NCI-H526 treated with DMSO at 0.1 percent for 48 hours (cell line): ENCODE results near the gene TFEB.

Experiments used
- DNase-seq: peaks from one replicate; lab custom pipeline; 2025; lab: John Stamatoyannopoulos, UW

The TFEB gene

GRCh38 chr6:41674231-41675000 lies 61.0 kb downstream of the TFEB start:
- no peak for DNase-seq

- DNase-seq, result no peak
Observed at GRCh38 chr6:41673704-41674000, 61.8 kb downstream of the TFEB start.

GRCh38 chr6:41672816-41673703 lies 62.3 kb downstream of the TFEB start:
- no peak for DNase-seq

- no peak for DNase-seq
Observed at GRCh38 chr6:41672016-41672415, 63.4 kb downstream of the TFEB start.

GRCh38 chr6:41671376-41671775 lies 64.0 kb downstream of the TFEB start:
- DNase-seq, result no peak

- no peak for DNase-seq
Observed at GRCh38 chr6:41670703-41671360, 64.6 kb downstream of the TFEB start.

GRCh38 chr6:41668968-41669367 lies 66.4 kb downstream of the TFEB start:
- no peak for DNase-seq

DNA sequence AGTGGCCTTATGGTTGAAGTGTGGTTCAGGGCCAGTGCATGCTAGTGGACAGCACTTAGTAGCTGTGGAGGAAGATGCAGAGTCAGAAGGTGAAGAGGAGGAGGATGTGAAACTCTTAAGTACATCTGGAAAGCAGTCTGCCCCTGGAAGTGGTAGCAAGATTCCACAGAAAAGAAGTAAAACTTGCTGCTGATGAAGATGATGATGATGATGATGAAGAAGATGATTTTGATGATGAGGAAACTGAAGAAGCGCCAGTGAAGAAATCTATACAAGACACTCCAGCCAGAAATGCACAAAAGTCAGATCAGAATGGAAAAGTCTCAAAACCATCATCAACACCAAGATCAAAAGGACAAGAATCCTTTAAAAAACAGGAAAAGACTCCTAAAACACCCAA lies 68.2 kb downstream of the TFEB start:
- no peak for DNase-seq

GRCh38 chr6:41664271-41664670 lies 71.1 kb downstream of the TFEB start:
- DNase-seq, result no peak

- DNase-seq, result no peak
Observed at GRCh38 chr6:41663568-41663967, 71.8 kb downstream of the TFEB start.

GRCh38 chr6:41659935-41660334 lies 75.5 kb downstream of the TFEB start:
- DNase-seq, result no peak

DNA sequence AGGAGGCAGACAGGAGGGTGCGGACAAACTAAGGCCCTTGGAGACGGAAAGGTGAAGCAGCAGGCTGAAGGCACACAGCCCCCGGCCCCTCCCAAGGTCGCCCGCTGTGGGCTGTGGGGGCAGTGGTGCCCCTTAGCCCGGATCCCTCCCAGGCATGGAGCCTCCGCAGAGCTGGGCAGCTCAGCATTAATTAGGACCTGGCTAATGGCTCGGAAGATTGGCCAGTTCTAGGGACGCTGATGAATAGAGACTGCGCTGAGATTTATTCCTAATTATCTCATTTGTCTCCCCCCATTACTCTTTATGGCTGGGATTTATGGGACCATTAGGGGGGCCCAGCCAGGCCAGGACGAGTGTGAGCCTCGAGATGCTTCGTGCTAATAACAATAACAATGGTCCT lies 76.8 kb downstream of the TFEB start:
- no peak for DNase-seq

GRCh38 chr6:41657131-41658094 lies 78.0 kb downstream of the TFEB start:
- DNase-seq, result no peak

DNA sequence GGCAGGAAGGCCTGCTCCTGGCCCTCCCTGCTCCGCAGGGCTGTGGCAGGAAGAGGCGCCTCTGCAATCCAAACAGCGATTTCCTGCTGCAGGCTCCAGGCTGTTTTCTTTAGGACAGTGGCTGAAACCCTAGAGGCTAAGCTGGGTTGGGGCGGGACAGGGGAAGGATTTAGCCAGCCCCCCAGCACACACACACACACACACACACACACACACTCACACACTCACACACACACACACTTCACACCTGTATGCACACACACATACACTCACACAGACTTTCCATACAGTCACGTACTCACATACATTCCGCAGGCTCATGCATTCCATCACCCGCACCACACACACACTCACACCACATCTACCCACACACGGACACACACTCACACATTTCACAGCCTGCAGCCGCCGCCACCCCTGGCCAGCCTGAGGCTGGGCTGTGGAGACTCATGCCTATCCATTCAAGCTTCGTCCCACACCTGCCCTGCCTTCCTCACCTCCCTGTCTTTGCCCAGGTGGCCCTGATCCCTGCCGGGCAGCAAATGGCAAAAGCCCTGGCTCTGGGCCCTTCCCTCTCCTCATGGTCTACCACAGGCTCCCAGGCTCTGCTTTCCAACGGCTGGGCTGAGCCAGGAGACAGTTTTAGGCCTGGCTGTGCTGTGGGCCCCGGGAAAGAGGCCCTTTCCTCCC lies 79.3 kb downstream of the TFEB start:
- no peak for DNase-seq

- DNase-seq, result no peak
Observed at GRCh38 chr6:41655646-41656001, 79.8 kb downstream of the TFEB start.

GRCh38 chr6:41655176-41655575 lies 80.2 kb downstream of the TFEB start:
- no peak for DNase-seq

GRCh38 chr6:41654698-41655151 lies 80.7 kb downstream of the TFEB start:
- no peak for DNase-seq

- DNase-seq, result no peak
Observed at GRCh38 chr6:41654151-41654697, 81.2 kb downstream of the TFEB start.

- no peak for DNase-seq
Observed at GRCh38 chr6:41653691-41654090, 81.7 kb downstream of the TFEB start.

DNA sequence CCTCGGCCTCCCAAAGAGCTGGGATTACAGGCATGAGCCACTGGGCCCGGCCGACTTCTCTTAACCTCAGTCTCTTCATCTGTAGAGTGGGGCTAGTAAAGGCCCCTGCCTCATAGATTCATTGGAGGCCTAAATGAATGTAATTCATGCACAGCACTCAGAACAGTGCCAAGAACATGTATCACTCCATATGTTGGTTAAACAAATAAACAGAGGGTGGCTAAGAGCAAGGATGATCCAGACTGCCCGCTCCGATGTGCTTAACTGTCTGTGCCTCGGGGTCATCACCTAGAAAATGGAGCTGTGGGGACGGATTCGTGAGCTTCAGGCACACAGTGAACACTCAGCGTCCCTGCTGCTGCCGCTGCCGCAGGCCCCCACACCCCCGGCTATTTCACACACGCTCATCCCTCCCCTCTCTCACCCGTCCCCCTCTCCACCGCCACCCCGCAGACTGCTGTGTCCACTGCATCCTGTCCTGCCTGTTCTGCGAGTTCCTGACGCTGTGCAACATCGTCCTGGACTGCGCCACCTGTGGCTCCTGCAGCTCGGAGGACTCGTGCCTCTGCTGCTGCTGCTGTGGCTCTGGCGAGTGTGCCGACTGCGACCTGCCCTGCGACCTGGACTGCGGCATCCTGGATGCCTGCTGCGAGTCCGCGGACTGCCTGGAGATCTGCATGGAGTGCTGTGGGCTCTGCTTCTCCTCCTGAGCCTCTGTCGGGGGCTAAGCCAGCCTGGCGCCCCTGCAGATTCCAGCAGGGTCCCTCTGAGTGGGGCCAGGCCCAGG lies 82.3 kb downstream of the TFEB start:
- DNase-seq, result no peak
